Measurements from ENCODE around the gene RLF.
"Not testable (repeated sequence)": the region's sequence is repeated elsewhere in the genome, so short reads cannot be mapped to it uniquely, and the experiment has no call there.

RLF gene

GRCh38 chr1:40174788-40175187 lies 13.6 kb downstream of the RLF start:
- DNase-seq: no peak

DNA sequence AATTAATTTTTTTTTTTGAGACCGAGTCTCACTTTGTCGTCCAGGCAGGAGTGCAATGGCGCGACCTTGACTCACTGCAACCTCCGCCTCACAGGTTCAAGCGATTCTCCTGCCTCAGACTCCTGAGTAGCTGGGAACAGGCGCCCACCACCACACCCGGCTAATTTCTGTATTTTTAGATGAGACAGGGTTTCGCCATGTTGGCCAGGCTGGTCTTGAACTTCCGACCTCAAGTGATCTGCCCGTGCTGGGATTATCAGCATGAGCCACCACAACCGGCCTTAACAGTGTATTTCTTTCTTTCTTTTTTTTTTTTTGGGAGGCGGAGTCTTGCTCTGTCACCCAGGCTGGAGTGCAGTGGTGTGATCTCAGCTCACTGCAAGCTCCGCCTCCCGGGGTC lies 15.8 kb downstream of the RLF start:
- not testable (repeated sequence) for DNase-seq

DNA sequence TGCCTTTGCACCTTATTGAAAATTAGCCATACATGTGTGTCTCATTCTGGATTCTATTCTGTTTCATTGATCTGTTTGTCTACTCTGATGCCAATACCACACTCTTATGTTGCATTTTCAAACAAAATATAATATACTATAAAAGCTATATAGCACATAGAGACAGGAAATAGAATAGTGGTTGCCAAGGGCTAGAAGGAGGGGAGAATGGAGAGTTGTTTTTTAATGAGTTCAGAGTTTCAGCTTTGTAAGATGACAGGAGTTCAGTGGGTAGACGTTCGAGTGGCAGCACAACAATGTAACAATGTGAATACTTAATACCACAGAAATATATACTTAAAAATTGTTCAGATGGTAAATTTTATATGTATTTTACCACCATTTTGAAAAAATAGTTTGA lies 17.0 kb downstream of the RLF start:
- DNase-seq: no peak

DNA sequence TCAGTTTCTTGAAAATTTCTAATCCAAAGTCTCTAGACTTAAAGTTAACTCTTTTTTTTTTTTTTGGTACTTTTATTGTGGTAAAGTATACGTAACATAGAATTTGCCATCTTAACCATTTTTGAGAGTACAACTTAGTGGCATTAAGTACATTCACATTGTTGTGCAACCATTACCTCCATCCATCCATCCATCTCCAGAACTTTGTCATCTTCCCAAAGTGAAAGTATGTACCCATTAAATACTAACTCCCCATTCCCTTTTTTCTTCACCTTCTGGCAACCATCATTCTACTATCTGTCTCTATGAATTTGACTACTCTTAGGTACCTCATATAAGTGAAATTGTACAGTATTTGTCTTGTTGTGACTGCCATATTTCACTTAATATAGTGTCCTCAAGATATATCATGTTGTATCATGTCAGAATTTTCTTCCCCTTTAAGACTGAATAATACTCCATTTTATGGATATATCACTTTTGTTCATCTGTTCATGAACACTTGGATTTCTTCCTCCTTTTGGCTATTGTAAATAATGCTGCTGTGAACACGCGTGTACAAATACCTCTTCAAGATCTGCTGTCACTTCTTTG lies 18.4 kb downstream of the RLF start:
- DNase-seq: no peak

DNA sequence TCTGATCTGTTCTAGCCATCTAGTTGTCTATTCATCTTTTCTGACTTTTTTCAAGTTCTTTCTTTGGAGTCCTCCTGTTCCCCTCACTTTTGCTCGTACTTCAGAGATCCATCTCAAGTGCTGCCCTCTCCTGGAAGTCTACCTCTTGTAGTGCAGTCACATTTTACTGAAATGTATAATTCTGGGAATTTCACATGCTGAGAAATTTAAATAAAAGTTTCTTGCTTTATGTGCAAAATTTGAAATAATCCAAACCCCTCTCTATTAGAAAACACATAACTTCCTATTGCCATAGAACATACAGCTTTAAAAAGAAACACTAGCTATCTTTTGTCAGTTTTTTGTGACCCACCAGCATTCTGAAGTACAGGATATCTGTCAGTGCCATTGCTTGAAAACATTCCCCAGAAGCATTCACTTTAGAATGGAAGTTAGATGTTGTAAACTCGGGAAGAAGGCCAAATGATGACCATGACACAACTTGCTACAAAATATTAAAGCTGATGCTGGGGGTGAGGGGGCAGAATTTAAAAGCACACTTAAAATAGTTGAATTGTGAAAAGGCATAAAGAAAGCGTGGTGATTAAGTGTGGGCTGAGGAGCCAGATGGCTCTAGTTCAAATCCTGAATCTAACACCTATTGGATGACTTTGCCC lies 22.0 kb downstream of the RLF start:
- no peak for DNase-seq

DNA sequence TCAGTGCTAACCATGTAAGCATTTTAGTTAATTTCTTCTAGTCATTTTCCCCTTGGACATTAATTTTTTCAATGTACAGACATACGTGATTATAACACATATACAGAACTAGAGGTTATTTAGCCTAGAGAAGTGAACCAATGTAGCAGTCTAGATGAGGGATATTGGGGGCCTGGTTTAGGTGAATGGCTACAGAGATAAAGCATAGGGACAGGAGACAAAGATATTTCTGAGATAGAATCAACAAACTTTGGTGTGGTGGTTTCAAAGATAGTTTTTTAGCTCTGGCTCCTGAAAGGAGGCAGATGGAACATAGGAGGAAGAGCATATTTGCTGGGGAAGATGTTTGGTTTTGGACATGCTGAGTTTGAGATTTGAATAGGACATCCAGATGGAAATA lies 23.0 kb downstream of the RLF start:
- DNase-seq: no peak

GRCh38 chr1:40185951-40186864 lies 25.0 kb downstream of the RLF start:
- no peak for DNase-seq

DNA sequence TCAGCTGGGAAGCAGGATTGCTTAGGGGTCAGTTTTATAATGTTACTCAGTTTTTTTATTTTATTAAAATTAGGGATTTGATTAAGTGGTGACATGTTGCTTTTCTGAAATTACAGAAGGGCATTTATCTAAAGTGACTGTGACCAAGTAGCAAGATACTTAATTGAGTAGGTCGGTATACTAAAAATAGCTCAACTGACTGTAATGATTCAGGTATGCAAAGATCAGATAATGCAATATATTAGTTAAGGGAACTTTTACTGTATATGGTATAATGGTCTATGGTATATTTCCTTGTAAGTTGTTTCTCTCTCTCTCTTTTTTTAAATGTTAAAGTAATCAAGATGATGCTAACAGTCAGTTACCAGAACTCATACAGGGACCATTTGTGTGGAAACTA lies 26.2 kb downstream of the RLF start:
- no peak for DNase-seq

GRCh38 chr1:40194639-40195038 lies 33.5 kb downstream of the RLF start:
- not testable (repeated sequence) for DNase-seq

DNA sequence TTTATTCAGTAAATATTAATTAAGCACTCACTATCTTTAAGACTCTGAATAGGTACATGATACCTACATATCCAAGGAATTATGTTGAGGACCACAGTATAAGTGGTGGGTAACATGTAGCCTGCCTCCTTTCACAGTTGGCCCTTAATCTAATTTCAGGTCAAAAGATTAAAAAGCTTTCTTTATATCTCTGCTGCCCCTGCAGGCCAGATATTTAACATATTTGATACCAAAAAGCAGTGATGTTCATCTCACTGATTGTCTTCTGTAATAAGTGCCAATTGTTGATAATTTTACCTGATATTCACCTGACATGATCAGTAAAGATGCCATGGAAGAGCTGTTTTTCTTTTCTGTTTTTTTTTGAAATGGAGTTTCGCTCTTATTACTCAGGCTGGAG lies 36.5 kb downstream of the RLF start:
- DNase-seq: no peak

DNA sequence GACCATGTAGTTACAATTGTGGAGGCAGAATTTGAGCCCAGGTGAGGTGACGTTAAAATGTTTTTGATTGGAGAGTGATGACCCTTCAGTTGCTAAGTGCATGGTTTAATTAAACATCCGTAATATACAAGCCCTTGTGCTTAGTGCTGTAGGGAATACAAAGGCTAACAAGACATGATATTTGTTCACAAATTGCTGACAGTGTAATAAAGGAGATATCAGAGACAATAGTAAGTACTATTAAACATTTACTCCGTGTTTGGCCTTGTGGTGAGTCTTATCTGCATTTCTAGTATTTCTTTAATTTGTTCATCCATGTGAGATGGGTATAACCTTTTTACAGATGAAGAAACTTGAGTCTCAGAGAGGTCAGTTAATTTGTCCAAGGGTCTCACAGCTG lies 37.9 kb downstream of the RLF start:
- peak; percentile 100 for DNase-seq

DNA sequence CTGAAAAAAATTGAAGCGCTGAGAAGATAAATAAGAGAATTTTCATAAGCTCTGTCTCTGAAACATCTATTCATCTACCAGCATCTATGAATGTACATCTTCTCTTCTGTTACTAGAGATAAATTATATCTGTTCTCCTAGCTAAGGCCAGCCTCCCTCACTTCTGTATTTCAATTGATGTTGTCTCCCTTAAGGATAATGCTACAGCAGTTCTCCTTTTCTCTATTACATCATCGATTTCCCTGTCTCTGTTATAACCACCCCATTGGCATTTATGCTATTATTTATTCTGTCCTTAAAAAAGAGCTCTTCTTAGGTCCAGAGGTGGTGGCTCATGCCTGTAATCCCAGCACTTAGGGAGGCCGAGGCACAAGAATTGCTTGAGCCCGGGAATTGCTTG lies 43.7 kb downstream of the RLF start:
- no peak for DNase-seq

DNA sequence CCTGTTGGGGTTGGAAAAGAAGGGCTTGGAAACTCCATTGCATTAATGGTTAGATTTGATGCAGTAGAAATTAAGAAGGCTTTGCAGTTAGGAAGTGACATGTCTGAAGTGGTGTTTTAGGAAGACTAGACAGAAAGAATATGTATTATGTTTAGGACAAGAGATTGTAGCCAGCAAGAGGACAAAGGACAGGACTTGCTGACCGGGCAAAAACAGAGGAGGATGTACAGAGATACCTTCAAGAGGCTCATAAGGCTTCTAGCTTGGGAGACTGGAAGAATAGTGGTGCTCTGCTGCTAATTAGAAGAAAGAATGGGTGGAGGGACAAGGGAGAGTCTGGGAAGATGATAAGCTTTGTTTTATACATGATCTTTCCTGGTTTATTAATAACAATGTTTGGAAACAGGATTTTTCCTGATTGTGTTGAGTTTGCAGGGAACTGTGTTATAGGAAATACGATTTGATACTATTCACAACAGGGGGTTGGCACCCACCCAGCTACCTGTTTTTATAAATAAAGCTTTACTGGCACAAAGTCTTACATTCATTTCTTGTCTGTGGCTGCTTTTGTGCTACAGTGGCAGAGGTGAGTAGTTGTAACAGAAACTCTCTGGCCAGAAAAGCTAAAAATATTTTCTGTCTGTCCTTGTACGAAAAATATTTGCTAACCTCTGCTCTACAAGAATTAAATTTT lies 49.5 kb downstream of the RLF start:
- no peak for DNase-seq

DNA sequence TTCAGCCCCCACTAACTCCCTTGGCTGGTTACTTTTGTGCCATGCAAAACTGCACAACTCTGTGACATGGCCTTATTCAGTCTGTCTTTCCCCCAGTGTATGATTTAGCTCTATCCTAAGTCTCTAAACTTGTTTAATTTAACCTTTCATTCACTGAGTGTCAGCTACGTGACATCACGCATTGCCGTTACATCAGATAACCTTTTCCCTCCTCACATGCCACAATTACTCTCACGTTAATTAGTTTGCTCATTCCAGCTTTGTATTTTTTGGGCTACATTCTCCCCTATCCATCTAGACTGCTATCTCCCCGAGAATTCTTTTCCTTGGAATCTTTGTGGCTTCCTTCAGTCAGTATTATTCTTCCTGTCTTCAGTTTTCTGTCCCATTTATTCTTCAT lies 57.1 kb downstream of the RLF start:
- no peak for DNase-seq

GRCh38 chr1:40221471-40221905 lies 60.3 kb downstream of the RLF start:
- not testable (repeated sequence) for DNase-seq

- DNase-seq: no peak
Measured at GRCh38 chr1:40221977-40222772, 61.0 kb downstream of the RLF start.

DNA sequence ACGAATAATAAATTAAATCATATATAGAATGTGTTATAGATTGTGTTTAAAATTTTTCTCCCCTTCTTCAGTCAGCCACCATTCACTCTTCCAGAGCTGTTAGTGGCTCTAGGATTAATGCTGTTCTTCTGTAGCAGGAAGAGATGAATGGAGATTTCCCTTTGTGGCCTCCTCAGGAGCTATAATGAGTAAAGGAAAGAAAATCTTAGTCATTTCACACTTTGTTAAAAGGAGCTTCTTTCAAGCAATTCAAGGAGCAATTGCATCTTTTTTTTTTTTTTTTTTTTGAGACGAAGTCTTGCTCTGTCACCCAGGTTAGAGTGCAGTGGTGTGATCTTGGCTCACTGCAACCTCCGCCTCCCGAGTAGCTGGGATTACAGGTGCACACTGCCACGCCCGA lies 62.9 kb downstream of the RLF start:
- no peak for DNase-seq

GRCh38 chr1:40226192-40226591 lies 65.0 kb downstream of the RLF start:
- DNase-seq: no peak

DNA sequence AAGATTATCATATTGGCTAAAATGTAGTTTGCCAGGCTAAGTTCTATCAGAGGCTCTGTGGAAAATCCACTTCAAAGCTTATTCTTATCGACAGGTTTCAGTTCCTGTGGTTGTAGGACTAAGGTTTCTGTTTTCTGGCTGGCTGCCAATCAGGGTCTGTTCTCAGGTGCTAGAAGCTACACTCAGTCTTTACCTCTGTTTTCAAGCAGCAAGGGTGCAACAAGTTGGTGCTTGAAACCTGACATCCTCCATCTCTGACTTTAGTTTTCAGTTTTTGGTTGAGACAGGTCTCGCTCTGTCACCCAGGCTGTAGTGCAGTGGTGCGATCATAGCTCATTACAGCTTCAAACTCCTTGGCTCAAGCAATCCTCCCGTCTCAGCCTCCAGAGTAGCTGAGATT lies 71.3 kb downstream of the RLF start:
- DNase-seq: peak; percentile 39

DNA sequence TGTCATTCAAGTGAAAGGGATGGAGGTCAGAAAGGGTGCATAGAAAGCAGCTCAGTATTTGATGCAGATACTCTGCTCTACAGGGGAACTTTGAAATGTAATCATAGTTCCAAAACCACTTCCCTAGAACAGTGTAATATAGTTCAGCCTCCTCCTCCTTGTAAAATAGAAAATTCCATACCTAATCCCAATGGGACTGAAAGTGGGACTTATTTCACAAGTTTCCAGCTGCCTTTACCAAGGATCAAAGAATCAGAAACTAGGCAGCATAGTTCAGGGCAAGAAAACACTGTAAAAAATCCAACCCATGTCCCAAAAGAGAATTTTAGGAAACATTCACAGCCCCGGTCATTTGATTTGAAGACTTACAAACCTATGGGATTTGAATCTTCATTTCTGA lies 78.4 kb downstream of the RLF start:
- DNase-seq: no peak

GRCh38 chr1:40240390-40240789 lies 79.2 kb downstream of the RLF start:
- DNase-seq: no peak

- no peak for DNase-seq
Measured at GRCh38 chr1:40241362-40241761, 80.2 kb downstream of the RLF start.

DNA sequence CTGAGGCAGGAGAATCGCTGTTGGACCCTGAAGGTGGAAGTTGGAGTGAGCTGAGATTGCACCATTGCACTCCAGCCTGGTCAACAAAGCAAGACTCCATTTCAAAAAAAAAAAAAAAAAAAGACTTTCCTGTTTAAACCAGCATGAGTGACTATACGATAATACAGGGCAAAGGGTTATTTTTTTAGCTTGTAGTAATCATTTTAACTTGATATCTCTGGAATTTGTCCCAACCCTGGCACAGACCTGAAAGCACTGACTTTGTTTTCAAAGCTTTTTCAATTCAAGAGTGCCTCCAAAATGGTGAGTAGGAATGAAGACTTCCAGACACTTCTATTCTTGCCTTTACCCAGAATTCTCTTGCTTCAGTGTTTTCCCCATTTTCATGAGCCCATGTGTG lies 82.2 kb downstream of the RLF start:
- DNase-seq: no peak
